GM11168 (cell line): ENCODE measurements around the gene METTL4.

Experiments
- in situ Hi-C: fragments of 300-500 bp; cut with MboI; formaldehyde crosslinking; loops from one replicate; pipeline ENCODE4 v1.12.0; 2022; ENCODE audit warnings: low sequenced_read_pairs; ENCODE audit not compliant: unreplicated experiment

Gene METTL4, protein sequence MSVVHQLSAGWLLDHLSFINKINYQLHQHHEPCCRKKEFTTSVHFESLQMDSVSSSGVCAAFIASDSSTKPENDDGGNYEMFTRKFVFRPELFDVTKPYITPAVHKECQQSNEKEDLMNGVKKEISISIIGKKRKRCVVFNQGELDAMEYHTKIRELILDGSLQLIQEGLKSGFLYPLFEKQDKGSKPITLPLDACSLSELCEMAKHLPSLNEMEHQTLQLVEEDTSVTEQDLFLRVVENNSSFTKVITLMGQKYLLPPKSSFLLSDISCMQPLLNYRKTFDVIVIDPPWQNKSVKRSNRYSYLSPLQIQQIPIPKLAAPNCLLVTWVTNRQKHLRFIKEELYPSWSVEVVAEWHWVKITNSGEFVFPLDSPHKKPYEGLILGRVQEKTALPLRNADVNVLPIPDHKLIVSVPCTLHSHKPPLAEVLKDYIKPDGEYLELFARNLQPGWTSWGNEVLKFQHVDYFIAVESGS

DNA sequence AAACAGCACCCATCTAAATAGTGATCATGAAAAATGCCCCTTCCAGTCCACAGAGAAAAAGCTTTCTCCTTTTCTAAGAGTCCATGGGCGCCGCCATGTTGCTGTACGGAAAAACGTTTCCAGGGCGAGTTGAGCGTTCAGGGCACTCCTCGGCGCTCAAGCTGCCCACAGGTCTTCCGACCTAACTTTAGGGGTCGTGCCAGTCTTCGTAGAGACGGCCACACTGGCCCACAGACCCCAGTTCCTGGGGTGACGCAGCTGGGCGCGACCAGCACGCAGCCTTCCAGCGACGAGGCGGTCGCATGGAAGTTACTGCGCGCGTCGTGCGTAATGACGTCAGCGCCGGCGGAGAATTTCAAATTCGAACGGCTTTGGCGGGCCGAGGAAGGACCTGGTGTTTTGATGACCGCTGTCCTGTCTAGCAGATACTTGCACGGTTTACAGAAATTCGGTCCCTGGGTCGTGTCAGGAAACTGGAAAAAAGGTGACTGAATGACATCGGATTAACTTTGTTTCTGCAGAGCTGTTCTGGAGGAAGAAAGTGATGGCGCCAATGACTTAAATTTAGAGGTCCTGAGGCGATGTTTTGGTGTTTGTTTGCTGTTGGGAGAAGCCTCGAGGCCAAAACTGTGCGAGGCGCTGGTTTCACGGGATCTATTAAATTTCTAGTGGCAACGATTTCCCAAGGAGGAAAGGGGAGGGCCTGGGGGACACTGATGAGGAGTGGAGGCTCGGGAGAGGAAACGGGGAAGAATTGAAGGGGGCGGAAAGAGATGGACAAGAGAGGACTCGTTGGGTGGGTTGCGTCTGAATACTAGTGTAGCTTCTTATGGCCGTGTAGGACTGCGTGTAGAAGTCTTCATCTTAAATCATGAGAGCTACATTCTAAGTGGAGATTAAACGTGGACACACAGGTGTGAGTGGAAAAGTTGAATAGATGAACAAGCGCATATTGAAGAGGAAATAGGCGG lies at the start of gene METTL4, which contains the start of gene NDC80:
TSS of gene METTL4 (minus strand) at position 306 of the 971 bp plus-strand sequence. CDS start 4,289 bp downstream, outside the sequence.
TSS of gene NDC80 (plus strand) at position 358 of the 971 bp plus-strand sequence. CDS start 1,429 bp downstream, outside the sequence.
- in situ Hi-C loops = no loop called here

DNA sequence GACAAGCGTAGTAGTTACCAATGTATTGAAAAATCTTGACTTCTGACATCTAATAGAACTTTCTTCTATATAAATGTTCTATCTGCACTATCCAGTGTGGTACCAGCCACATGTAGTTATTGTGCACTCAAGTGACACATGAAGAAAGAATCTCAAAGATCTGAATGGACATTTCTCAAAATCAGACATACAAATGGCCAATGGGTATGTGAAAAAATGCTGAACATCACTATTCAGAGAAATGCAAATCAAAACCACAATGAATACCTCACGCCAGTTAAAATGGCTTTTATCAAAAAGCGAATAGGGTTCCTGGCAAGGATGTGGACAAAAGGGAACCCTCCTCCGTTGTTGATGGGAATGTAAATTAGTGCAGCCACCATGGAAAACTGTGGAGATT lies 46.7 kb upstream of the METTL4 start:
- in situ Hi-C loops = no loop called here

DNA sequence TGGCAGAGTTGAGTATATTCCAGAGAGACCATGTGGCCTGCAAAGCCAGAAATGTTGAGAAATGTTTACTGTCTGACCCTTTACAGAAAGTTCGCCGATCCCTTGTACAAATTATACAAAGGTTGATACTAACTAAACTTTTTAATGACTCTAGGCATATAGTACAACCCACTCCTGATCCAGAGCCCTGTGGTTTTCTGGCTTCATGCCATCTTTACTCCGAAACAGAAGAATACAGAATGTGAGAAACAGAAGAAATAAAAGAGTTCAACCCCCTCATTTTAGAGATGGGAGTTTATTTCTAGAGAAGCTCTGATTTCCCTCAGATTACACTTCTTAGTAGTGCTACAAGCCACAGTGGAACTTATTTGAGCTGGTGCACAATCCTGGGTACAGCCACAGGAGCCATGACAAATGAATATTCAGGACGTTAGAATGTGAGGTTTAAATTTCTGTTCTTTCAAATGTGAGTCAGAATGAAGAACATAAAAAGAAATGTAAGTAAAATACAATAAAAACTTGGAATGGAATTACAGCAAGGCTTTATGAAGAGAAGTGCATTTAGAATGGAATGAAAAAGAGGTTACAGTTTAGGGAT lies 46.2 kb upstream of the METTL4 start:
- in situ Hi-C loops = no loop called here

DNA sequence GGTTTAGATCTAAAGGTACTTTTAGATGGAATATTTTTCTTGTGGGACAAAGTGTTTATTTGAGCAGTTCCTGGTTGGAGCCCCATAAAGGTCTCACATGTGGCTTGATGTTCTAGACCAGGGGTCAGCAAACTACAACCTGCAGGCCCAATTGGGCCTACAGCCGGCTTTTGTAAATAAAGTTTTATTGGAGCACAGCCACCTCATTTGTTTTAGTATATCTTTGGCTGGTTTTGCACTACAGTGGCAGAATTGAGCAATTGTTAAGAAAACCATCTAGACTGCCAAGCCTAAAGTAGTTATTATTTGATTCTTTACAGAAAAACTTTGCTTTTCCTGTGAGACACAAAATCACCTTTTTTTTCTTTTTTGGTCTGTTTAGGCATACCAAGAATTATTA lies 41.7 kb upstream of the METTL4 start:
- in situ Hi-C loops = no loop called here

DNA sequence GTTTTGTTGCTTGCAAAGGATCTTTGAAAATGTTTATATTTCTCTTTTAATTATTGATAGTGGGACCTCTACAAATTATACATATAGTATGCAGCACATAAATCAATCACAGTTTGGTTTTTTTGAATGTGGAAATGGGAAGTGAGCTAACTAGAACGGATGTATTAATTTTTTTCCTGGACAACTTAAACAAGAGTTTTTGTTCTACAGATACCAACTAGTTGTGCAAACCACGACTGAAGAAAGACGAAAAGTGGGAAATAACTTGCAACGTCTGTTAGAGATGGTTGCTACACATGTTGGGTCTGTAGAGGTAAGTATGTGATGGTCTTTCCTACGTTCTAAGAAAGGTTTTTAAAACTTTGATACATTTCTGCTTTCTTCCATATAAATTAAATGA lies 39.2 kb upstream of the METTL4 start:
- in situ Hi-C loops = no loop called here

DNA sequence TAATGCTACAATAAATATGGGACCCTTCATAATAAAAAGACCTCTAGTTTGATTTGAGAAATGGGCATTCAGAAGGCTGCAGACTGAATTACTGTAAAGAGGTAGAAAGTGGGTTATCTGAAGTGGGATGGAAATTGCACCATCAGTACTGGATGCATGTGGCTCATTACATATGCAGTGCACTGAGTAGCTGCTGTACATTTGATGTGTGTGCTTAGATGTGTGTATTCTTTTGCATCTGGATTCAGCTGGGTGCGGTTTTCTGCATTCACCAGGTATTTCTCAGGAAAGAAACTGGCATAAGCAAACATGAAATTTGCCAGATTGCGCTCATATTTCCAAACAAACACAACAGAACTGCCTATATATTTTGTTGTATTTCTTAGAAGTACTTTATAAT lies 38.3 kb upstream of the METTL4 start:
- in situ Hi-C loops = no loop called here

DNA sequence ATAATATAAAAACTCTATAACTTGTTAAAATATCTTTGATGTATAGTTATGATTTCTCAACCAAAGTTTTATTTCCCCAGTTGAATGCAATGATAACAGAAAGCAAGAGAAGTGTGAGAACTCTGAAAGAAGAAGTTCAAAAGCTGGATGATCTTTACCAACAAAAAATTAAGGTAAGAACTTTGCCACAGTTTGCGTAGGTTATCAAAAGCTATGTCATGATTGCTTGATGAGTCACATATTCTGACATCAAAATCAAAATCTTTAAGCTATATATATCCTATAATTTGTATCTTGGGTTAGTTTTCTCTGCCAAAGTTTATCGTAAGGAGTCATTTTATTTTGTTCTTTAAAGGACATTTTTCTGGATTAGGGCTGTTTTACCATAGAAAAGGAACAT lies 35.0 kb upstream of the METTL4 start:
- in situ Hi-C loops = no loop called here

DNA sequence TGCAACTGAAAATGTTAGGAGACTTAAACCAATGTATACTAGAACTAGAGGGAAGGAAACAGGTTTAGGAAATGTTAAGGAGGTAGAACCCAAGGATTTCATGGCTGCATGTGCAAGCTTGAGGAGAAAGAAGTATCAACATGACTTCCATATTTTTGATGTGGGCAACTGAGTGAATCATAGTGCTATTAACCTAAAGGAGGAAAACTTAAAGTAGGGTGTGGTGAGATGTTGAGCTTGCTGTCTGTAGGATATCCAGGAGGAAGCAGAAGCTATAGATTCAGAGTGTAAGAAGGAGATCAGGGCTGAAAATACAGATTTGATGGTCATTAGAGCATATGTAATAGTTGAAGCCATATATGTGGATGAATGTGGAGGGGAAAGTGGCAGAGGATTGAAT lies 31.5 kb upstream of the METTL4 start:
- in situ Hi-C loops = no loop called here

DNA sequence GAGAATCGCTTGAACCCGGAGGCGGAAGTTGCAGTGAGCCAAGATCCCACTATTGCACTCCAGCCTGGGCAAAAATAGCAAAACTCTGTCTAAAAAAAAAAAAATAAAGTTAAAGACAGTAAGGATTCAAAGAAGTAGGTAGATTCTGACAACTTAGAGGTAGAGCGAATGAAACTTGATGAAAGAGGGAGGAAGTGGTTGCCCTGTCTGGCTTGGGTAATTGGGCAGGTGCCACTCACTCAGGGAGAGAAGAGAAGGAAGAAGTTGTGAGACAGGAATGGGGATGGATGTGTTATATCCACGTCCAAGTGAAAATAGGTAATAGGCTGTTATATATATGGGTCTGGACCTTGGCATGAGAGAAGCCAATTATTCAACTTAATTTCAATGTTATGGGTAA lies 26.3 kb upstream of the METTL4 start:
- in situ Hi-C loops = loop anchor here (25.0 kb wide), 1 partner anchor 640 kb away; the partner anchor contains the start of gene MYL12A

DNA sequence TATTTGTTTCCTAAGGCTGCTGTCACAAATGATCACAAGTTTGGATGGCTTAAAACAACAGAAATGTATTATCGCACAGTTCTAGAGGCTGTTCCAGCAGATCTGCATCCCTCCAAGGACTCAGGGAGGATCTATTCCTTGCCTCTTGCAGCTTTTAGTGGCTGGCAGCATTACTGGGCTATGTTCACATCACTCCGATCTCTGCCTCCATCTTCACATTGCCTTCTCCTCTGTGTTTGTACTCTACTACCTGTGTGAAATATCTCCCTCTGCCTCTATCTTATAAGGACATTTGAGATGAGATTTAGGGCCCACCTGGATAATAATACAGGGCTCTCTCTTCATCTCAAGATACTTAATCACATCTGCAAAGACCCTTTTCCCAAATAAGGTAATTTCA lies 19.0 kb upstream of the METTL4 start:
- in situ Hi-C loops = loop anchor here (25.0 kb wide), 1 partner anchor 647 kb away; the partner anchor contains the start of gene MYL12A

DNA sequence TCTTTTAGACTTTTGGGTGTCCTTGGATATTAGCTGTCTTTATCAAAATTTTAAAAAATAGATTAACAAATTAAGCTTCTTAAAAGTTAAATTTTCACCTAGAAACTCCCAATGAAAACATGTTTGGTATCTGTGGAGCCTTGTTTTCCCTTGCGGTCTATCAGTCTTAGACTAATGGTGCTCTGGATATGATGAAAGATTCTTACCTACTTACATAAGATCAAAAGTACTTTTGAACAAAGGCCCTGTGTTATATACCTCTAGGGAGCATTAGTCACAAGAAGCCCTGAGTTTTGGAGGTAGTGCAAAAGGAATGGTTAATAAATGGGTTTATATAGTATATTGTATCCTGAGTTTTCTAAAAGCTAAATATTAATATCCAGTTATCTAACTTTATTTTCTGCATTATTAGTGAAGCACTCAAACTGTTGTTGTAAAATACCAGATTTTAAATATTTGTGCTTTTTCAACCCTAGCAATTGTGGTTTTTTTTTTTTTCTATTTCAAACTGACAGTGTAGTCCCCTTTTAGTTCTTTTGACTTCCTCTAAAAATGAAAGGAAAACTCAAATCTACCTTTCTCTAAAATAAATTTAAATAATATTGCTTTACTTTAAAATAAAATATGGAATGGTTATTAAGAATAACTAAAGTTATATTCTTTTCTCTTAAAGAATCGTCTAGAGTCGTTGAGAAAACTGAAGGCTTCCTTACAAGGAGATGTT lies 18.2 kb upstream of the METTL4 start:
- in situ Hi-C loops = loop anchor here (25.0 kb wide), 1 partner anchor 648 kb away; the partner anchor contains the start of gene MYL12A

DNA sequence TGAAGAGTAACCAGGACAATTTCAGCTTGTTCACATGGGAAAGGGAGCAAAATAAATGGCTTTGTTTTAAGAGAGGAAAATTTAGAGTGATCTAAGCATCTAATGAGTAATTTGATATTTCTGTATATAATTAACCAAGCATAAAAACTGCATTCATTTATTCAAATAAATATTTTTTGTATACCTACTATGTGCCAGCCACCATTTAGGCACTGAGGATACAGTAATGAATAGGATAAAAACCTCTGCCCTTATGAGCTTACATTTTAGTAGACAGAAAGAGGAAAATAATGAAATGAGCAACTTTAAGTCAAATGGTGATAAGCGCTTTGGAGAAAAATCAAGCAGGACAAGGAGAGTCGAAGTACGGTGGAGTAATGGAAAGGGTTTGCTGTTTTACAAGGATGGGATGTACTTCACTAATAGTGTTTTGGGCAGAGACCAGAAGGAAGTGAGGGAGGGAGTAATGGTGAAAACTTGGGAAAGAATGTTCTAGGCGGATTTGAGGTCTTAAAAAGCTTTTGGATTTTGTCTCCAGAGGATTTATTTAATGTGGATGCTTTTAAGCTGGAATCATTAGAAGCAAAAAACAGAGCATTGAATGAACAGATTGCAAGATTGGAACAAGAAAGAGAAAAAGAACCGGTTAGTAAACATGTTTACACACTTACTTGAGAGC lies 17.5 kb upstream of the METTL4 start:
- in situ Hi-C loops = loop anchor here (25.0 kb wide), 1 partner anchor 648 kb away; the partner anchor contains the start of gene MYL12A

DNA sequence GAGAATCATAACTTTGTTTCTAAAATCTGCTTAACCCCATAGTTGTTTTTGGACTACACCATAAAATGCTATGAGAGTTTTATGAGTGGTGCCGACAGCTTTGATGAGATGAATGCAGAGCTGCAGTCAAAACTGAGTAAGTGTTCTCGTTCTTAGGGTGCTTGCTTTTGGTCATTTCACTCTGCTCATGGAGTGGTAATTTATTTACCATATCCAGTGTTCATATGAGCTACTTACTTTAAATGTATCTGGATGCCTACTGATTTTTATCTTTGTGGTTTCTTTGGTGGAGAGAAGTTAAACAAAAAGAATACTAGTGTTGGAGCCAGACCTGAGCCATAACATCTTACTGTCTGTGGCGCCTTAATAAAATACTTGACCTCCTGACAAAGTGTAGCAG lies 16.5 kb upstream of the METTL4 start:
- in situ Hi-C loops = loop anchor here (25.0 kb wide), 1 partner anchor 650 kb away; the partner anchor contains the start of gene MYL12A

DNA sequence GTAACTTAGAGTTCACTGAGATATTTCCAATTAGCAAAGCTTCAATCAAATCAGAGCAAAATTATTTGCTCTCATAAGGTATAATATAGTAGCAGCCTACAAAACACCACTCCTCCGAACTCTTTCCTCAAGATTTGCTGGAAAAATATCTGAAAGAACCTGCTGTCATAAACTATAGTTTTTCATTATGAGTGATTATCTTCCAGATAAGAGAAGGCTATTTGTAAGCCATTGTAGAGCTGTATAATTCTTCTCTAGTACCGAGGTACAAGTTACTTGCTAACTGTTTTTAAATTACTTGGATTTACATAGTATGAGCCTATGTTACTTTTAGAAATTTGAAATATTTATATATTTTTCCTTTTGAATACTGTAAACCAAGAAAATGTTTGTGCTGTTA lies 2.1 kb upstream of the METTL4 start:
- in situ Hi-C loops = no loop called here

DNA sequence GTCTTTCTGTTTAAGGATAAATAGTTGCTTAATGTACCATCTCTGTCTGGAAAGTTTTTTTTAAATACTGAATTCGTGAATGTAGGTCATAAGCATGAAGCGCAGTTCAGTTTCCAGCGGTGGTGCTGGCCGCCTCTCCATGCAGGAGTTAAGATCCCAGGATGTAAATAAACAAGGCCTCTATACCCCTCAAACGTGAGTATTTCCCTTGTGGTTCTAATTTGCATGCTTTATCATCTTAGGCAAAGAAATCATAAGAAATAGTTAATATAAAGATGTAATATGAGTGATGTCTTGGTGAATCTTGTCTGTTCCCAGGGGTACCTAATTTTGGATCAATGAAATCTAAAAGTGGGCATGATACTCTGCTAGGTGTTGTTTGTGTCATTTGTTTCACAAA lies 1.6 kb upstream of the METTL4 start:
- in situ Hi-C loops = no loop called here

DNA sequence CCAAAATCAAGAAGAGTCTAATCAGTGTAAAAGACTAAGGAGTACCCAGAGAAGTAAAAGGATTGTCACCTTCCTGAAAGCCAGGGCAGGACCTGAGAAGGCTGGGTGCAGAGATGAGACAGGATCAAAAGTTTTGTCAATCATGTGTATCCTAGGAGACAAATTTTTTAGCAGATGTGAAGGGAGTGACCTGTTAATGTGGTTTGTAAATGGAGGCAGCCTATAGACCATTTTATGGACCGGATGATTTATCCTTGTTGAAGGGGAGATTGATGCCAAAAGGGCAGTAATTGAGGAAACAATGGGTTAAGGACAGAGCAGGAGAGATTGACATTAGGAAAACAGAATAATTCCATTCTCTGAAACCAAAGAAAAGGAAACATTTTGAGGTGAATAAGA lies 865 bp upstream of the METTL4 start:
- in situ Hi-C loops = no loop called here

DNA sequence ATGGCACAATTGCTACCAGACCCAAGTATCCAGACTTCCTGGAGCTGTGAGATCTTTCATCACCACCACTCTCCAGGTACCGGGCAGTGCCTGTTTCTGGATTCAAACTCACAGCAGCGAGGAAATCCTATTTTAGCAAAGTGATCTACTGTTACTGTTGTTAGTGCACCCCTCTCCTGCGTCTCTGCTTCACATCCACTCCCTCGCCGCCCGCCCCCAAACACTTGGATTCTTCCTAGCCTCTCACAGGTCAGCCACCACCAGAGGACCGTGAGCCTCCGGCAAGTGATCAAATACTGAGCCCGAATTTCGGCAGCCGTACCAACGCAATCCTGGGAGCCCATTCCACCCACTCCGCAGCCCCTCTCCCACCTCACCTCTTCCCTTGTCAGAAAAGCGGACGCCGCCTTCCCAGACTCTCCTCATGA lies 519 bp downstream of the METTL4 start:
- in situ Hi-C loops = no loop called here

DNA sequence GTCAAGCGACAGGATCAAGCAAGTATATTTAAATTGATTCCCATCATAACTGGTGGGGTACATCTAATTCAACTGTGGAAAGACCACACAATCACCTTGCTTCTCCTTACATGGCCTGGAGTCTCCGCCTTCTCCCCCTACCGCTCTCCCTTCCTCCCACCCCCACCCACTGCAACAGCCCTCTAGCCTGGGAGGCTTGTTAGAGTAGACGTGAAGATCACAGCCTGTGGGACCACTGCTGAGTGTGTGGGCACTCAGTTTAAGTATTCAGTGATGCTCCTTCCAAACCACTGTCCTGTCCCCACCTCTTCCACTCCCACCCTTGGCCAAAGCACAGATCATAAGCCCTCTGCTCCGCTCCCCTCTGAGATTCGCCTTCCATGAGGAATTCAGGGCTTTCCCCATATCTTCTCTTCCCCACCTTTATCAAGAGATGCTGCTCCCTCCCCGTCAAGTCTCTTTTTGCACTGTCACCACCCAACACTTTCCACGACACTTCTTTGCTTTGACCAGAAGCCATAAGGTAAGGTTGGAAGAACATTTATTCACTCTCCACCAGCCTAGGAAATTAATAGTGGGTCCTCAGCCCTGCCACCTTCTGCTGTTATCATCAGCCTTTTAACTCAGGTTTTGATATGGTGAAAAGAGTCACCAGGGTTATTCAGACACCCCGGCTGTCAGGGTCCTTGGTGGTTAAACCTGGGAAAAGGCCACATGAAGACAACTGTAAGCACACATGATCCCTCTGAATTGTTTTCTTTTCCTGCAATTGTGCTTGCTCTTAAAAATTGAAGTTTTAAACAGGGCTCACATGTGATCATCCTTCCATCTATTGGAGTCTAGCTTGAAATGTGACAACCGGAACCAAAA lies 1.7 kb downstream of the METTL4 start:
- in situ Hi-C loops = no loop called here
